Esophagus squamous epithelium (tissue), 4 donors: ENCODE measurements around the gene AHNAK.

ENCODE experiments used
- POLR2A ChIP-seq, 4 donors: fragments of 450-650 bp; IDR thresholded peaks; one replicate each; pipeline ENCODE4 v1.6.1; 2017; ENCODE audit warnings: antibody characterized with exemption in 4 of 4, mild to moderate bottlenecking in 4 of 4, moderate library complexity in 3 of 4
- TF ChIP-seq, protein P1 (sequence below), 6 experiments: fragments of 450-650 bp in 4 of 6; fragments of 200-600 bp in 2 of 6; sonication (generic) in 2 of 6; IDR thresholded peaks; one replicate each; pipeline ENCODE4 v1.5.1; 2016 to 2019; ENCODE audit warnings: antibody characterized with exemption in 6 of 6, mild to moderate bottlenecking in 4 of 6, moderate library complexity in 4 of 6

DNA sequence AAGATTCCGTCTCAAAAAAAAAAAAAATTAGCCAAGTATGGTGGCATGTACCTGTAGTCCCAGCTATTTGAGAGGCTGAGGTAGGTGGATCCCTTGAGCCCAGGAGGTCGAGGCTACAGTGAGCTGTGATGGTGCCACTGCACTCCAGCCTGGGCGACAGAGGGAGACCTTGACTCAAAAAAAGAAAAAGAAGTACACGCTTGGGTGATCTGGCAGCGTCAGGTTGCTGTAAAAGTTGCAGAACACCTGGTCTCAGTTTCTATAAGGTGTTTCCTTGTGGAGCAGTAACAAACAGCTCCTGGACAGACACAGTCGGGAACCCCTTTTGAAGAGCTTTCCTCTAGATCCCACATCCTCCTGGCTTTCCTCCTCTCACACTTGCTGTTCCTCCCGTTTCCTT is 82.0 kb downstream of the AHNAK start:
- TF ChIP-seq, protein P1, sequence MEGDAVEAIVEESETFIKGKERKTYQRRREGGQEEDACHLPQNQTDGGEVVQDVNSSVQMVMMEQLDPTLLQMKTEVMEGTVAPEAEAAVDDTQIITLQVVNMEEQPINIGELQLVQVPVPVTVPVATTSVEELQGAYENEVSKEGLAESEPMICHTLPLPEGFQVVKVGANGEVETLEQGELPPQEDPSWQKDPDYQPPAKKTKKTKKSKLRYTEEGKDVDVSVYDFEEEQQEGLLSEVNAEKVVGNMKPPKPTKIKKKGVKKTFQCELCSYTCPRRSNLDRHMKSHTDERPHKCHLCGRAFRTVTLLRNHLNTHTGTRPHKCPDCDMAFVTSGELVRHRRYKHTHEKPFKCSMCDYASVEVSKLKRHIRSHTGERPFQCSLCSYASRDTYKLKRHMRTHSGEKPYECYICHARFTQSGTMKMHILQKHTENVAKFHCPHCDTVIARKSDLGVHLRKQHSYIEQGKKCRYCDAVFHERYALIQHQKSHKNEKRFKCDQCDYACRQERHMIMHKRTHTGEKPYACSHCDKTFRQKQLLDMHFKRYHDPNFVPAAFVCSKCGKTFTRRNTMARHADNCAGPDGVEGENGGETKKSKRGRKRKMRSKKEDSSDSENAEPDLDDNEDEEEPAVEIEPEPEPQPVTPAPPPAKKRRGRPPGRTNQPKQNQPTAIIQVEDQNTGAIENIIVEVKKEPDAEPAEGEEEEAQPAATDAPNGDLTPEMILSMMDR (IDR thresholded peaks at IDR 0.05) = no peak
- TF ChIP-seq POLR2A (IDR thresholded peaks at IDR 0.05) = no peak
